Keratinocyte (primary cell): Measurements from ENCODE around the gene KCNJ15. TPM values are rescaled to one million over a fixed set of nuclear protein-coding genes. Genes with fewer than 3 reads are reported as not detected.
A peak's percentile ranks its signal among the peaks of the same experiment; 100 is the strongest.

Source experiments
- DNase-seq: peaks from one replicate; pipeline ENCODE4 v3.0.0-alpha.2; 2011; ENCODE audit warnings: low read depth, missing footprints, low spot score
- FAIRE-seq: peaks from 2 replicates; lab custom pipeline; 2011; peaks lifted over from hg19 to GRCh38; lab: Jason Lieb, UNC
- H2AFZ ChIP-seq: 2 replicates; pipeline ENCODE4 v1.6.0; 2012; ENCODE audit warnings: low read length, control low read depth, inconsistent platforms; ENCODE audit not compliant: control insufficient read depth
- H3K27ac ChIP-seq: 2 replicates; pipeline ENCODE4 v1.5.1; 2011; ENCODE audit warnings: low read length; ENCODE audit not compliant: control insufficient read depth, insufficient read depth
- H3K27me3 ChIP-seq: 3 replicates; pipeline ENCODE4 v1.6.0; 2011; ENCODE audit warnings: low read length; ENCODE audit not compliant: control insufficient read depth, insufficient read depth; ENCODE audit errors: extremely low read depth
- H3K36me3 ChIP-seq, 2 experiments: 2 replicates in 1 of 2; 3 replicates in 1 of 2; pipeline ENCODE4 v1.5.1; 2011; ENCODE audit warnings: low read length in 2 of 2, mild to moderate bottlenecking in 1 of 2; ENCODE audit not compliant: control insufficient read depth in 2 of 2, insufficient read depth in 2 of 2; ENCODE audit errors: extremely low read depth in 1 of 2
- H3K4me1 ChIP-seq: 3 replicates; pipeline ENCODE4 v1.5.1; 2011; ENCODE audit warnings: low read length; ENCODE audit not compliant: control insufficient read depth, insufficient read depth; ENCODE audit errors: extremely low read depth
- H3K4me2 ChIP-seq: 3 replicates; pipeline ENCODE4 v1.6.0; 2011; ENCODE audit warnings: low read depth, low read length; ENCODE audit not compliant: control insufficient read depth, insufficient read depth; ENCODE audit errors: extremely low read depth
- H3K4me3 ChIP-seq, 3 experiments: fragments of 200-600 bp in 1 of 3; sonication (generic) in 1 of 3; 2 replicates in 2 of 3; 3 replicates in 1 of 3; pipeline ENCODE4 v1.5.1; 2011 to 2016; ENCODE audit warnings: low read length in 3 of 3, mild to moderate bottlenecking in 3 of 3, control low read depth in 2 of 3, inconsistent platforms in 1 of 3, low read depth in 1 of 3, mixed read lengths in 1 of 3, mixed run types in 1 of 3, moderate library complexity in 1 of 3; ENCODE audit not compliant: control insufficient read depth in 2 of 3, insufficient read depth in 2 of 3; ENCODE audit errors: extremely low read depth in 1 of 3
- H3K79me2 ChIP-seq: 2 replicates; pipeline ENCODE4 v1.6.0; 2012; ENCODE audit warnings: low read length; ENCODE audit not compliant: control insufficient read depth, insufficient read depth
- H3K9ac ChIP-seq: 3 replicates; pipeline ENCODE4 v1.6.0; 2011; ENCODE audit warnings: low read length; ENCODE audit not compliant: control insufficient read depth, insufficient read depth; ENCODE audit errors: extremely low read depth
- H3K9me1 ChIP-seq: 3 replicates; pipeline ENCODE4 v1.6.0; 2011; ENCODE audit warnings: low read length; ENCODE audit not compliant: control insufficient read depth, insufficient read depth; ENCODE audit errors: extremely low read depth
- H3K9me3 ChIP-seq: 2 replicates; pipeline ENCODE4 v1.5.1; 2012; ENCODE audit warnings: low read depth, low read length; ENCODE audit not compliant: control insufficient read depth
- H4K20me1 ChIP-seq: 3 replicates; pipeline ENCODE4 v1.6.0; 2011; ENCODE audit warnings: low read length; ENCODE audit not compliant: control insufficient read depth, insufficient read depth; ENCODE audit errors: extremely low read depth
- CTCF ChIP-seq, 3 experiments: IDR thresholded peaks in 1 of 3; conservative IDR thresholded peaks in 1 of 3; optimal IDR thresholded peaks in 1 of 3; 2 replicates in 2 of 3; 3 replicates in 1 of 3; pipeline versions ENCODE3 to v1.5.1; 2011; ENCODE audit warnings: low read length in 3 of 3, mild to moderate bottlenecking in 3 of 3, moderate library complexity in 2 of 3, control low read depth in 1 of 3, inconsistent platforms in 1 of 3; ENCODE audit not compliant: insufficient read depth in 2 of 3; ENCODE audit errors: extremely low read depth in 1 of 3
- EZH2 ChIP-seq: IDR thresholded peaks from one replicate; pipeline ENCODE4 v1.6.1; 2012; ENCODE audit warnings: inconsistent platforms, mild to moderate bottlenecking, low read length, moderate library complexity
- dilution Hi-C: fragments of 300-500 bp; cut with MboI; formaldehyde crosslinking; loops from one replicate; pipeline ENCODE4 v1.7.0; 2020; ENCODE audit warnings: low sequenced_read_pairs; ENCODE audit not compliant: extremely low pct_ligation_motif_present
- polyA plus RNA-seq, 5 experiments: library from polyadenylated mRNA; depleted of rRNA in 3 of 5; stranded (reverse) in 3 of 5; stranded (forward) in 1 of 5; unstranded in 1 of 5; fragments of >200 nt; gene quantifications; 1 replicate in 1 of 5; 2 replicates in 3 of 5; 3 replicates in 1 of 5; pipeline versions ENCODE4 v1.2.1 to v1.2.3, GENCODE V29; 2011 to 2012; ENCODE audit warnings: missing spikeins in 2 of 5, low read depth in 1 of 5, low replicate concordance in 1 of 5

KCNJ15 gene
- polyA plus RNA-seq, 1 donor (not counting 4 experiments of a cell fraction or from before 2014, with no cell fraction given): 76.3 TPM

- no peaks in the 10 kb centered on the region for H3K79me2 ChIP-seq
- peaks cover 11% of the 10 kb centered on the region for H3K4me1 ChIP-seq
- H3K4me3 ChIP-seq: no peak overlapping the region
- no peaks in the 10 kb centered on the region for H3K9me3 ChIP-seq
- no peak for DNase-seq
- no peak overlapping the region for H2AFZ ChIP-seq
- no peaks in the 10 kb centered on the region for H4K20me1 ChIP-seq
- no peaks in the 10 kb centered on the region for H3K9me1 ChIP-seq
- no peaks in the 10 kb centered on the region for H3K27me3 ChIP-seq
- no peak overlapping the region for H3K27ac ChIP-seq
- H3K4me2 ChIP-seq: peak overlapping the region; percentile 55
- TF ChIP-seq CTCF (optimal IDR thresholded peaks at IDR 0.05 in 1 of 3, IDR thresholded peaks at IDR 0.05 in 1 of 3, conservative IDR thresholded peaks at IDR 0.05 in 1 of 3; ENCODE audit: extremely low read depth in 1 of 3, insufficient read depth in 2 of 3, low read length in 3 of 3) (no peak), EZH2 (no peak)
- FAIRE-seq: peak; percentile 5
- no peaks in the 10 kb centered on the region for H3K36me3 ChIP-seq
- dilution Hi-C loops: no loop called here
- no peak overlapping the region for H3K9ac ChIP-seq
Observed at GRCh38 chr21:38306433-38307141, 49.8 kb downstream of the KCNJ15 start.

GRCh38 chr21:38307771-38308531, 51.2 kb downstream of the KCNJ15 start:
- Histone ChIP-seq H3K4me2 (no peak overlapping the region), H3K36me3 (no peaks in the 10 kb centered on the region), H3K27ac (no peak overlapping the region), H3K9ac (no peak overlapping the region), H3K4me1 (peaks cover 10% of the 10 kb centered on the region), H2AFZ (no peak overlapping the region), H3K4me3 (no peak overlapping the region), H4K20me1 (no peaks in the 10 kb centered on the region), H3K27me3 (no peaks in the 10 kb centered on the region), H3K79me2 (no peaks in the 10 kb centered on the region), H3K9me3 (no peaks in the 10 kb centered on the region), H3K9me1 (no peaks in the 10 kb centered on the region)
- dilution Hi-C loops: no loop called here
- DNase-seq (no peak), FAIRE-seq (no peak)
- TF ChIP-seq CTCF (optimal IDR thresholded peaks at IDR 0.05 in 1 of 3, IDR thresholded peaks at IDR 0.05 in 1 of 3, conservative IDR thresholded peaks at IDR 0.05 in 1 of 3; ENCODE audit: extremely low read depth in 1 of 3, insufficient read depth in 2 of 3, low read length in 3 of 3): no peak
